ENCODE results near the gene PGM1.

Gene PGM1

DNA sequence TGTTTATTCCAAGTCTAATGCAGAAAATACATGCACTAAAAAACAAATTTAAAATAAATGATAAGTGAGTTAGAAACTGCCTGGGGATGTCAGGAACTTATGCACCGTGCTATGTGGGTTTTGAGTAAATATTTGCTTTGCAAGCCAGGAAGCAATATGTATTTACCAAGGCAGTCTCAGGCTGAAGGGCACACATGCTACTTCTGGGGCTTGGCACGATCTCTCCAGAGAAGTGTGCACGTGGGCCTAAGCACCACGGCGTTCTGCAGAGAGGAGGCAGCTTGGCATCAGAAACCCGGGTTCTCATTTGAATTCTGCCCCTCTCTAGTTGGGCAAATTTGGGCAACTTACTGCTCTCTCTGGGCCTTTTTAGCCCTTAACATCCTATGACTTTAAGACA is 108.0 kb downstream of the PGM1 start:
- DNase-seq (ENCODE audit: low spot score) = no peak

- no peak for DNase-seq (ENCODE audit: low spot score)
Observed at GRCh38 chr1:63703701-63704107, 110.5 kb downstream of the PGM1 start.

- no peak for DNase-seq (ENCODE audit: low spot score)
Observed at GRCh38 chr1:63704443-63704842, 111.2 kb downstream of the PGM1 start.

DNA sequence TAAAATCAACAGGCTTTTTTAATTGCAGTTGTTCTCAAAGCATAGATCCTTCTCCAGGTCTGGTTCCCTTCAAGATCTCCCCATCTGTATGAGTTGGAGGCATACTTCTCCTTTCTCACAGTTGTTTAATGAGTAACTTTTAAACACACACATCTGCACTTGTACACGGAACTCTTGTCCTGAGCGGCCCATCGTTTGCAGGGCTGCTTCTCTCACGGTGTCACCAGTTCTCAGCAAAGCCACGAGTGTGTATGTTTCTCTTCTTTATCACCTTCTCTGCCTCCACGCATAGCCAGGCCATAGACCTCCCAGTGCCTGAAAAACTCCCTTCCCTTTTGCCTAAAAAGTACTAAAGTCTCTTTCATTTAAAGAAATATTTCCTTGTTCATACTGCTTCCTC is 111.9 kb downstream of the PGM1 start:
- no peak for DNase-seq (ENCODE audit: low spot score)

DNA sequence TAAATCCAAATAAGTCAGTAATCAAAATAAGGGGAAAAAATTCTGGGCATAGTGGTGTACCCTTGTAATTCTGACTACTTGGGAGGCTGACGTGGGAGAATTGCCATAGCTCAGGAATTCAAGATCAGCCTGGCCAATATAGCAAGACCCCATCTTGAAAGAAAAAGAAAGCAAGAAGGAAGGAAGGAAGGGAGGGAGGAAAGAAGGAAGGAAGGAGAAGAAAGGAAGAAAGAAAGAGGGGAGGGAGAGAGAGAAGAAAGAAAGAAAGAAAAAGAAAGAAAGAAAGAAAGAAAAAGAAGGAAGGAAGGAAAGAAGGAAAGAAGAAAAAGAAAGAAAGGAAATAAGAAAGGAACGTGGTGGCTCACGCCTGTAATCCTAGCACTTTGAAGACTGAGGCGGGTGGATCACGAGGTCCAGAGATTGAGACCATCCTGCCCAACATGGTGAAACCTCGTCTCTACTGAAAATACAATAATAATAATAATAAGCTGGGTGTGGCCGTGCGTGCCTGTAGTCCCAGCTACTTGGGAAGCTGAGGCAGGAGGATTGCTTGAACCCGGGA is 116.1 kb downstream of the PGM1 start:
- DNase-seq (ENCODE audit: low spot score) = no peak

All from GM03348 (cell line).